Hepatocyte (in vitro differentiated cells): ENCODE data around the gene ASB1.

Experiments
- CTCF ChIP-seq: fragments of 200-600 bp; sonication (generic); IDR thresholded peaks from 2 replicates; pipeline ENCODE4 v1.5.1; 2016; ENCODE audit warnings: antibody characterized with exemption, mild to moderate bottlenecking; ENCODE audit not compliant: poor library complexity
- EZH2 ChIP-seq: fragments of 200-600 bp; sonication (generic); IDR thresholded peaks from 2 replicates; pipeline ENCODE4 v1.6.1; 2016; ENCODE audit warnings: antibody characterized with exemption, mild to moderate bottlenecking, borderline replicate concordance
- EZH2phosphoT487 ChIP-seq: fragments of 200-600 bp; sonication (generic); IDR thresholded peaks from one replicate; pipeline ENCODE4 v1.6.1; 2018; ENCODE audit warnings: antibody characterized with exemption, mild to moderate bottlenecking, low read depth, moderate library complexity; ENCODE audit not compliant: unreplicated experiment, severe bottlenecking

GRCh38 chr2:238422285-238422684 lies 4.4 kb upstream of the ASB1 start:
- TF ChIP-seq EZH2phosphoT487 = no peak
- no peak for TF ChIP-seq CTCF
- TF ChIP-seq EZH2 = no peak
